ENCODE data around the gene SMYD3. TPM values are rescaled to one million over a fixed set of nuclear protein-coding genes. Genes with fewer than 3 reads are reported as not detected.
A peak's percentile ranks its signal among the peaks of the same experiment; 100 is the strongest.

Gene SMYD3
- total RNA-seq, 1 experiment from 2014 or later = 25.5 TPM

DNA sequence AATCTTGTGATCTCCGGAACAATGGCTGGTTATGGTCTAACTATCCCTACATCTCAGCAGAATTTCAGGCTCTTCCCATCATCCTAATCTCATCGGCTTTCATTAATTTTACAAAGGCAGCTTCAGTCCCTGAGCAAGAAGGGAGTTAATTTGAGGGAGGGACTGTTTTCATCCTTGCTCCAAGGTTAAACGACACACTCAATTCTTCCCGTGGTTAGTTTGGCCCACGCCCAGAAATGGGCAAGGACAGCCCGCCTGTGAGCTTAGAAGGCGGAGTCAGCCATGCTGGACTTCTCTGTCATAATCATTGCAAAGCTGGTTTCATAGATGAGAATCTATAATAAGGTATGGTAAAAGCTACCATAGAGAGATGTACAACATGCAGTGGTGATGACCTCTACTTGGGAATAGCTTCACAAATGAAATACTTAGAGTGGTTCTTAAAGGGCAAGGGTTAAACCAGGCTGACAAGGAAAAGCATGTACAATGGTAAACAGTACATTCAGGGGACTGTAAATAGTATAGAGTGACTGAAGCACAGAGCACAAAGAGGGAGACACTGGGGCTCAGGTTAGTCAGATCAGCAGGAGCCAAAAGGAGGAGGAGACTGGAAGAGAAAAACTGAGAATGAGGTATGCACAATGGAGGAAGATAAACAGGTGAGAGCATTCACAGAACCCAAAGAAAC is 108.8 kb downstream of the SMYD3 start:
- Histone ChIP-seq H3K9me3 (ENCODE audit: control insufficient read depth, low read depth, low read length) (no peaks in the 10 kb centered on the region), H3K14ac (ENCODE audit: insufficient read depth, low read length) (no peak overlapping the region), H2BK12ac (ENCODE audit: insufficient read length, low read depth, low read length) (no peak overlapping the region), H3K23ac (ENCODE audit: insufficient read length, low read depth, low read length) (no peak overlapping the region), H3K4me1 (ENCODE audit: insufficient read depth, low read length) (no peaks in the 10 kb centered on the region), H4K8ac (replicated peaks; ENCODE audit: insufficient read length, low read depth, low read length) (no peak overlapping the region), H4K5ac (ENCODE audit: insufficient read length, low read depth, low read length) (no peak overlapping the region), H2BK120ac (ENCODE audit: low read depth, low read length, poor library complexity, severe bottlenecking) (no peak overlapping the region), H3K9ac (ENCODE audit: extremely low read depth, insufficient read length, low read length) (no peak overlapping the region), H3K79me2 (ENCODE audit: insufficient read depth, low read length) (no peaks in the 10 kb centered on the region), H3K79me1 (ENCODE audit: insufficient read depth, low read depth, low read length, poor library complexity, severe bottlenecking) (no peaks in the 10 kb centered on the region), H2AK5ac (ENCODE audit: insufficient read length, low read length) (no peak overlapping the region), H2BK15ac (ENCODE audit: low read depth, low read length) (no peak overlapping the region), H4K20me1 (ENCODE audit: control insufficient read depth, insufficient read depth, insufficient read length) (no peaks in the 10 kb centered on the region), H3T11ph (ENCODE audit: low read length) (no peak overlapping the region), H2AFZ (ENCODE audit: low read length) (no peak overlapping the region), H3K27me3 (ENCODE audit: insufficient read depth, low read length) (no peaks in the 10 kb centered on the region), H3K4me2 (ENCODE audit: insufficient read depth, insufficient read length, low read length) (no peak overlapping the region), H3K23me2 (ENCODE audit: insufficient read length, low read depth, low read length, poor library complexity, severe bottlenecking) (no peaks in the 10 kb centered on the region), H3K18ac (ENCODE audit: insufficient read length, low read depth, low read length) (no peak overlapping the region), H3K56ac (ENCODE audit: insufficient read length, low read depth, low read length) (no peak overlapping the region), H4K91ac (ENCODE audit: insufficient read length, low read depth, low read length) (no peak overlapping the region), H3K27ac (ENCODE audit: insufficient read length, low read depth, low read length) (no peak overlapping the region), H2BK5ac (ENCODE audit: insufficient read length, low read length) (no peak overlapping the region), H3K4ac (ENCODE audit: low read depth, low read length) (no peak overlapping the region), H2BK20ac (ENCODE audit: low read depth, low read length, poor library complexity, severe bottlenecking) (no peak overlapping the region)
- WGBS (ENCODE audit: extremely low coverage, insufficient read length, low lambda C conversion rate) = no CpG with 5 or more reads among the region's 7 CpGs
- Mint-ChIP-seq H3K27me3 (ENCODE audit: low read depth) (no peaks in the 10 kb centered on the region), H3K27ac (peak overlapping the region in 1 of 3 experiments; percentile 0; a peak in 1 of 7 replicates), H3K36me3 (ENCODE audit: insufficient read depth in 1 of 3, low read depth in 3 of 3) (no peaks in the 10 kb centered on the region), H3K4me3 (no peak overlapping the region), H3K9me3 (no peaks in the 10 kb centered on the region), H3K4me1 (peaks cover 12 to 13% of the 10 kb centered on the region in 2 experiments; a peak in 3 of 4 replicates)
- no peak for DNase-seq
- TF ChIP-seq, protein P1, sequence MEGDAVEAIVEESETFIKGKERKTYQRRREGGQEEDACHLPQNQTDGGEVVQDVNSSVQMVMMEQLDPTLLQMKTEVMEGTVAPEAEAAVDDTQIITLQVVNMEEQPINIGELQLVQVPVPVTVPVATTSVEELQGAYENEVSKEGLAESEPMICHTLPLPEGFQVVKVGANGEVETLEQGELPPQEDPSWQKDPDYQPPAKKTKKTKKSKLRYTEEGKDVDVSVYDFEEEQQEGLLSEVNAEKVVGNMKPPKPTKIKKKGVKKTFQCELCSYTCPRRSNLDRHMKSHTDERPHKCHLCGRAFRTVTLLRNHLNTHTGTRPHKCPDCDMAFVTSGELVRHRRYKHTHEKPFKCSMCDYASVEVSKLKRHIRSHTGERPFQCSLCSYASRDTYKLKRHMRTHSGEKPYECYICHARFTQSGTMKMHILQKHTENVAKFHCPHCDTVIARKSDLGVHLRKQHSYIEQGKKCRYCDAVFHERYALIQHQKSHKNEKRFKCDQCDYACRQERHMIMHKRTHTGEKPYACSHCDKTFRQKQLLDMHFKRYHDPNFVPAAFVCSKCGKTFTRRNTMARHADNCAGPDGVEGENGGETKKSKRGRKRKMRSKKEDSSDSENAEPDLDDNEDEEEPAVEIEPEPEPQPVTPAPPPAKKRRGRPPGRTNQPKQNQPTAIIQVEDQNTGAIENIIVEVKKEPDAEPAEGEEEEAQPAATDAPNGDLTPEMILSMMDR (conservative IDR thresholded peaks at IDR 0.05) = no peak

Measured in H9 (cell line).